H9 (cell line): ENCODE results near the gene PRPF8. TPM values are rescaled to one million over a fixed set of nuclear protein-coding genes. Genes with fewer than 3 reads are reported as not detected.
A peak's percentile ranks its signal among the peaks of the same experiment; 100 is the strongest.

ENCODE experiments used
- DNase-seq: peaks from one replicate; pipeline ENCODE4 v3.0.0-alpha.2; 2017
- H2AFZ ChIP-seq: one replicate; pipeline ENCODE4 v1.6.1; 2013; ENCODE audit warnings: mild to moderate bottlenecking, low read length, control low read depth, moderate library complexity
- H2AK5ac ChIP-seq: 2 replicates; pipeline ENCODE4 v1.6.1; 2013; ENCODE audit warnings: low read length, control low read depth, mixed read lengths; ENCODE audit not compliant: insufficient read length
- H2BK120ac ChIP-seq: one replicate; pipeline ENCODE4 v1.6.1; 2013; ENCODE audit warnings: low read depth, mild to moderate bottlenecking, low read length, control low read depth, inconsistent platforms; ENCODE audit not compliant: poor library complexity, severe bottlenecking
- H2BK12ac ChIP-seq: 2 replicates; pipeline ENCODE4 v1.6.1; 2013; ENCODE audit warnings: low read length, control low read depth, mixed read lengths, low read depth; ENCODE audit not compliant: insufficient read length
- H2BK15ac ChIP-seq: 2 replicates; pipeline ENCODE4 v1.6.1; 2013; ENCODE audit warnings: low read depth, low read length, control low read depth
- H2BK20ac ChIP-seq: one replicate; pipeline ENCODE4 v1.6.1; 2013; ENCODE audit warnings: low read depth, mild to moderate bottlenecking, low read length, control low read depth, inconsistent platforms; ENCODE audit not compliant: poor library complexity, severe bottlenecking
- H2BK5ac ChIP-seq: 2 replicates; pipeline ENCODE4 v1.6.1; 2013; ENCODE audit warnings: low read length, control low read depth, mixed read lengths; ENCODE audit not compliant: insufficient read length
- H3K14ac ChIP-seq: 2 replicates; pipeline ENCODE4 v1.6.1; 2013; ENCODE audit warnings: low read length, control low read depth; ENCODE audit not compliant: insufficient read depth
- H3K18ac ChIP-seq: 2 replicates; pipeline ENCODE4 v1.6.1; 2013; ENCODE audit warnings: low read depth, mild to moderate bottlenecking, mixed read lengths, low read length, control low read depth; ENCODE audit not compliant: insufficient read length
- H3K23ac ChIP-seq: 2 replicates; pipeline ENCODE4 v1.6.1; 2013; ENCODE audit warnings: low read length, control low read depth, mixed read lengths, low read depth; ENCODE audit not compliant: insufficient read length
- H3K23me2 ChIP-seq: 2 replicates; pipeline ENCODE4 v1.6.1; 2013; ENCODE audit warnings: low read depth, mild to moderate bottlenecking, mixed read lengths, low read length, control low read depth; ENCODE audit not compliant: insufficient read length, poor library complexity, severe bottlenecking
- H3K27ac ChIP-seq: 2 replicates; pipeline ENCODE4 v1.5.1; 2013; ENCODE audit warnings: low read length, control low read depth, mixed read lengths, low read depth; ENCODE audit not compliant: insufficient read length
- H3K27me3 ChIP-seq: 2 replicates; pipeline ENCODE4 v1.6.1; 2013; ENCODE audit warnings: low read length, control low read depth, inconsistent platforms; ENCODE audit not compliant: insufficient read depth
- H3K4ac ChIP-seq: 2 replicates; pipeline ENCODE4 v1.6.1; 2013; ENCODE audit warnings: low read depth, mild to moderate bottlenecking, control low read depth, inconsistent platforms, low read length, moderate library complexity
- H3K4me1 ChIP-seq: 2 replicates; pipeline ENCODE4 v1.6.1; 2013; ENCODE audit warnings: low read length, control low read depth, inconsistent platforms; ENCODE audit not compliant: insufficient read depth
- H3K4me2 ChIP-seq: 2 replicates; pipeline ENCODE4 v1.6.1; 2013; ENCODE audit warnings: low read length, control low read depth, mixed read lengths; ENCODE audit not compliant: insufficient read length, insufficient read depth
- H3K56ac ChIP-seq: 2 replicates; pipeline ENCODE4 v1.6.1; 2013; ENCODE audit warnings: low read depth, mild to moderate bottlenecking, mixed read lengths, low read length, control low read depth; ENCODE audit not compliant: insufficient read length
- H3K79me1 ChIP-seq: 2 replicates; pipeline ENCODE4 v1.6.1; 2013; ENCODE audit warnings: low read depth, mild to moderate bottlenecking, moderate library complexity, low read length, control low read depth, inconsistent platforms; ENCODE audit not compliant: insufficient read depth, poor library complexity, severe bottlenecking
- H3K79me2 ChIP-seq: 2 replicates; pipeline ENCODE4 v1.6.1; 2013; ENCODE audit warnings: low read length, control low read depth, inconsistent platforms; ENCODE audit not compliant: insufficient read depth
- H3K9ac ChIP-seq: 2 replicates; pipeline ENCODE4 v1.6.1; 2013; ENCODE audit warnings: low read length, control low read depth, mixed read lengths; ENCODE audit not compliant: insufficient read length; ENCODE audit errors: extremely low read depth
- H3K9me3 ChIP-seq: one replicate; pipeline ENCODE4 v1.6.1; 2013; ENCODE audit warnings: low read depth, low read length, inconsistent platforms; ENCODE audit not compliant: control insufficient read depth
- H3T11ph ChIP-seq: one replicate; pipeline ENCODE4 v1.6.1; 2013; ENCODE audit warnings: mild to moderate bottlenecking, low read length, control low read depth, inconsistent platforms
- H4K20me1 ChIP-seq: one replicate; pipeline ENCODE4 v1.6.1; 2013; ENCODE audit not compliant: control insufficient read depth, insufficient read length, insufficient read depth
- H4K5ac ChIP-seq: 2 replicates; pipeline ENCODE4 v1.6.1; 2013; ENCODE audit warnings: low read depth, mild to moderate bottlenecking, mixed read lengths, low read length, control low read depth; ENCODE audit not compliant: insufficient read length
- H4K8ac ChIP-seq: replicated peaks from 2 replicates; pipeline ENCODE4 v1.6.1; 2013; ENCODE audit warnings: low read length, control low read depth, mixed read lengths, low read depth; ENCODE audit not compliant: insufficient read length
- H4K91ac ChIP-seq: 2 replicates; pipeline ENCODE4 v1.6.1; 2013; ENCODE audit warnings: low read depth, mild to moderate bottlenecking, moderate library complexity, mixed read lengths, low read length, control low read depth; ENCODE audit not compliant: insufficient read length
- H3K27ac Mint-ChIP-seq, 3 experiments: 2 replicates in 2 of 3; 3 replicates in 1 of 3; pipeline ENCODE4 v1.8.0; 2020 to 2021; ENCODE audit warnings: mixed read lengths in 3 of 3, mild to moderate bottlenecking in 1 of 3, moderate library complexity in 1 of 3
- H3K27me3 Mint-ChIP-seq: 2 replicates; pipeline ENCODE4 v1.8.0; 2021; ENCODE audit warnings: low read depth, mild to moderate bottlenecking, moderate library complexity, mixed read lengths
- H3K36me3 Mint-ChIP-seq, 3 experiments: 2 replicates in 2 of 3; 3 replicates in 1 of 3; pipeline ENCODE4 v1.8.0; 2020 to 2021; ENCODE audit warnings: low read depth in 3 of 3, mixed read lengths in 3 of 3; ENCODE audit not compliant: insufficient read depth in 1 of 3
- H3K4me1 Mint-ChIP-seq, 2 experiments: 2 replicates each; pipeline ENCODE4 v1.8.0; 2020; ENCODE audit warnings: mixed read lengths in 2 of 2
- H3K4me3 Mint-ChIP-seq, 2 experiments: 2 replicates in 1 of 2; 3 replicates in 1 of 2; pipeline ENCODE4 v1.8.0; 2020 to 2021; ENCODE audit warnings: mild to moderate bottlenecking in 2 of 2, mixed read lengths in 2 of 2, moderate library complexity in 1 of 2
- H3K9me3 Mint-ChIP-seq, 2 experiments: 2 replicates in 1 of 2; 3 replicates in 1 of 2; pipeline ENCODE4 v1.8.0; 2020; ENCODE audit warnings: mild to moderate bottlenecking in 2 of 2, mixed read lengths in 2 of 2, moderate library complexity in 1 of 2
- CTCF ChIP-seq: fragments of 200-600 bp; sonication (generic); conservative IDR thresholded peaks from 3 replicates; pipeline ENCODE4 v1.8.0; 2021; ENCODE audit warnings: antibody characterized with exemption, mild to moderate bottlenecking
- WGBS: extraction: QIAGEN DNeasy Blood & Tissue Kit; methylation state at CpG from one replicate; pipeline ENCODE4 v1.1.7; 2013; ENCODE audit warnings: missing lambda C conversion rate, low lambda C conversion rate, mixed read lengths; ENCODE audit not compliant: insufficient read length; ENCODE audit errors: extremely low coverage; 5-methylcytosine and 5-hydroxymethylcytosine counted together
- total RNA-seq: library from RNA; stranded (reverse); gene quantifications from 2 replicates; pipeline ENCODE4 v1.2.1, GENCODE V29; 2021

Gene PRPF8
- total RNA-seq, 1 experiment from 2014 or later, result 408 TPM

- peak within 1 kb of the TSS; percentile 35 for H3K18ac ChIP-seq
Measured at GRCh38 chr17:1709971-1710806, 25.5 kb upstream of the PRPF8 start, which contains the start of gene TLCD2. Gene TLCD2 (minus strand): TSS chr17:1710377. CDS start chr17:1710242, 135 bp downstream.

More at GRCh38 chr17:1709971-1710806, 25.5 kb upstream of the PRPF8 start, which contains the start of gene TLCD2:
- Histone ChIP-seq H2AFZ (no peak within 1 kb of the TSS), H3K23me2 (peaks cover 27% of the 10 kb centered on the region), H3K14ac (no peak within 1 kb of the TSS), H2BK5ac (no peak within 1 kb of the TSS), H2BK12ac (no peak within 1 kb of the TSS), H2AK5ac (no peak within 1 kb of the TSS), H3T11ph (no peak within 1 kb of the TSS), H2BK15ac (no peak within 1 kb of the TSS), H3K23ac (no peak within 1 kb of the TSS), H2BK120ac (no peak within 1 kb of the TSS), H4K20me1 (no peaks in the 10 kb centered on the region), H3K79me1 (no peaks in the 10 kb centered on the region), H3K27ac (no peak within 1 kb of the TSS), H3K56ac (no peak within 1 kb of the TSS), H3K79me2 (no peaks in the 10 kb centered on the region), H4K5ac (no peak within 1 kb of the TSS), H4K8ac (no peak within 1 kb of the TSS), H3K27me3 (no peaks in the 10 kb centered on the region), H3K4ac (no peak within 1 kb of the TSS), H3K9me3 (no peaks in the 10 kb centered on the region), H3K4me1 (peaks cover 2% of the 10 kb centered on the region; the same call in 1 of the 2 replicates), H3K4me2 (peak within 1 kb of the TSS; percentile 54), H4K91ac (no peak within 1 kb of the TSS), H2BK20ac (no peak within 1 kb of the TSS), H3K9ac (no peak within 1 kb of the TSS)
- TF ChIP-seq CTCF, result no peak
- DNase-seq, result peak; percentile 78
- Mint-ChIP-seq H3K4me1 (peaks cover 27 to 33% of the 10 kb centered on the region in 2 experiments), H3K27ac (no peak within 1 kb of the TSS; a peak in 2 of 7 replicates), H3K9me3 (no peaks in the 10 kb centered on the region; a peak in 1 of 5 replicates), H3K4me3 (peak within 1 kb of the TSS; percentile 72 to 88), H3K27me3 (peaks cover 6% of the 10 kb centered on the region), H3K36me3 (peaks cover 0 to 13% (median 2%) of the 10 kb centered on the region in 3 experiments; a peak in 3 of 7 replicates)
- no CpG with 5 or more reads among the region's 83 CpGs for WGBS
